Anterior cingulate cortex (tissue), 58 donors: ENCODE results near the gene RBM44.
A peak's percentile ranks its signal among the peaks of the same experiment; 100 is the strongest.
"Not testable (repeated sequence)": the region's sequence is repeated elsewhere in the genome, so short reads cannot be mapped to it uniquely, and the experiment has no call there.

Source experiments
- DNase-seq, 58 donors: peaks; one replicate each; lab custom pipeline; 2025; lab: John Stamatoyannopoulos, UW

The RBM44 gene, protein sequence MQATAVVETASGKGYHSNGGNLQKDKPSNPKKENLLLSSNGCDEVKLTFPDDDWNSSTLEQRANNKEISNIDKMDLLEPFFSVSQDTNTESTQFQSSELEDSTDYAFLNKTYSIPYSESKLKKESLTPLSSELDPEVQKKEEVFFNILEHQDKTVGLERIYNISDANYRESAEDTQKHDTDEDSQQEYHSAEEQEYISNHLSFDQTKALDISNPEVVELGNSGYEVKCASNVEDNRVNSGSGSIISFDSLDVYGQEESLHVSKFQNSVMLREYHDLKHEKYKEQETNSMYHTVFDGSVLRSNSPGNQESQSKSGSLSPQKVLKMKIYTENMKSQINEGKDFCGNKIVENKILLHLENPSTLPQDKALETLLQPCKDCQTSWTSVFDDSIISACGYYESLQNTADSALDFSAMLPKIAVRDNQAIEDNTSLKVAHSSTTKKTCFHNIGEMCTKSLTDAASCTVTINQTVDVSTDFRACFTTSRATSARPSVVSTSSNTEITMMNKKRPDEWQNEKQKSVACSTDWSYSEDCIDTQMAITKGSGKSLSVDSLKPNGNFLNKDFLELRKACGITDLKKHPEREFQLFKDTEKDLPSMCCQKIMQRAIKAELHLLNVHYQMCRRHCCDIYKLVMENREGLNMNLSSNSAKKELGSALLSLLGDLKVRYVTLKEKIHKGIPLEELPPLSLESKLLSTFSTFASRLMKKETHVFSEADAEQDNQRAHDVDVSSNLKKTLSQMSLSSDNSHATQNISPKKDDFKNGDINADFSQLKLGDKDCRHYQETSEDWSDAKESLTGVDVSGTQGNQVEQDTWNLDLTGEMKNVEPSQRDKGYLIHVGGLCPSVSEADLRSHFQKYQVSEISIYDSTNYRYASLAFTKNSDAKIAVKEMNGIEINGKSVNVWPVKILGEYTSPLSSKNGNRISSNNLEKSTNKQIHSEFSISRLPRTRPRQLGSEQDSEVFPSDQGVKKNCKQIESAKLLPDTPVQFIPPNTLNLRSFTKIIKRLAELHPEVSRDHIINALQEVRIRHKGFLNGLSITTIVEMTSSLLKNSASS

DNA sequence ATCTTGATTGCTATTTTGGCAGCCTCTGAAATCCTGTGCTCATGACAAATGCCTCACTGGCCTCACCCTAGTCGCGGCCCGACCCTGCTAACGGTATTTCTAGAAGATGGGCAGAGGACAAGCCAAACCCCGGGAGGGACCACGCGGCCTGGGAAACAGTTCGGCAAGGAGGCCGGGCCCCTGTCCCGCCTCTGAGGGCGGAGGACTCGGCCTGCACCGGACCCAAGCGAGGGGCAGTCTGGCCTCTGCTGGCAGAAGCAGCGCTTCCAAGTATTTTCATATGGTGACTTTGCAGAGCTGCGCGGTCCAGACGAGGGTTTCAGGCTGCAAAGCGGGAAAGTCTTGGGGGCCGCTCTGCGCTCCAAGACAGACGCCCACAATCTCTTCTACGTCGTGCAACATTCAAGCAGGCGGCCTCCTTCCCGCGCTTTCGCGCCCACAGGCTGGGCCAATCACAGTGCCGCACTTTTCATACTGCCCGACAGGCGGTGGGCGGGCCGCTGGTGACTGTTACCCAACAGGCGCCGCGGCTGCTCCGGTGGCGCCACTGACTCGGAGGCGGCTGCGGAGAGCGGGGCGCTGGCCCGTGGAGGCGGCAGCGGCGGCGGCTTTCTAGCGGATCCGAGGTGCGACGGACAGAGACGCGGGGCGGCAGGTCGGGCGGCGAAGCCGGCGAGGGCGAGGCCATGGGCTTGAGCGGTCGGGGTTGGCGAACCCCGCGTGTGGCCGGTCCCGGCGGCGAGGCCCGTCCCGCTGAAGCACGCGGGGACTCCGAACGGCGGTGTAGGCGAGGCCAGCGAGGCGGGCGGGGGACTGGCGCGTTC lies at the start of gene RBM44:
TSS of gene RBM44 (plus strand) at position 544 of the 824 bp plus-strand sequence. CDS start 14,831 bp downstream, outside the sequence.
- DNase-seq = no peak

DNA sequence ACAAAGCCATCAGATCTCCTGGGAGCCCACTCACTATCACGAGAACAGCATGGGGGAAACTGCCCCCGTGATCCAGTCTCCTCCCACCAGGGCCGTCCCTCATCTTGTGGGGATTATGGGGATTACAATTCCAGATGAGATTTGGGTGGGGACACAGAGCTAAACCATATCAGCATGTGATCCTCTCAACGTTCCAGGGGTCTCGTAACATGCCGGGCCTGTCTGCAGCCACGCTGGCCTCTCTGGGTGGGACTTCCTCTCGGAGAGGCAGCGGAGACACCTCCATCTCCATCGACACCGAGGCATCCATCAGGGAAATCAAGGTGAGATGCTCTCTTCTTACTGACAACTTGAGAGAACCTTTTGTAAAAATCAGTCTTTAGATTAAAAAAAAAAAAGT lies 49.6 kb upstream of the RBM44 start:
- DNase-seq = no peak

- DNase-seq = no peak
Observed at GRCh38 chr2:237749961-237750360, 48.6 kb upstream of the RBM44 start.

- DNase-seq = not testable (repeated sequence)
Observed at GRCh38 chr2:237750441-237750840, 48.1 kb upstream of the RBM44 start.

DNA sequence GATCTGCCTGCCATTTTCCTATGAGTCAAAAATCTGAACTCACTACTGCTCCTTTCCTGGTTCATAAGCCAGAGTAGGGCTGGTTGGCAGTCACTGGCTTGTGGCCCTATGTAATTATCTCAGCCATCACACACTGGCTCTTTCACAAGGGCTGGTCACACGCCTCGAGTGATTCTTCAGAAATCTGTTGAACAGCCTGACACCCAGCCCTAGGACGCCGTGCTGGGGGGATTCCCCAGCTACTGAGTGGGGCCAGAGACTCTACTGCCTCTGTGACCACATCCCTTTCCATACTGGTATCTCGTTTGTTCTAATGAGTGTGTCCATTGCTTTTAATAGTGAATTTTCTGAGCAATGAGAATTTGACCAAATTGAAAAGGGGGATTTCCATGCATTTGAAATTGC lies 45.8 kb upstream of the RBM44 start:
- peak in 1 of 58 donors; percentile 6 for DNase-seq

DNA sequence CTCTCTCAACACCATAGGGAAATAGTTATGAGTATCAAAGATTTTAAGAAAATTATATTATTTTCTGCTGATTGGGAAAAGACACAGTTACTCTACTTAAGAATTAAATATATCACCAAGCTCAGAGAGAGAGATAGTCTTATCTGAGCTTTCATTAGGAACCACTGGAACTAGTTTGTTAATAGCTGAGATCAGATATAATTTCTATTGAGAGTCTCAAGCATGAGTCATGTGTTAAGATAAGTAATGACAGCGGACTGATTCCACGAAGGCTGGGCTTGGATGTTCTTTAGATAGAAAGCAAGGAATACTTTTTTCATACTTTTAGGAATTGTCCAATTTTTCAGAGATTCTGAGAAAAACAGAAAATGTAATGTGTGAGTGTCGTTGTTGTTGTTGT lies 44.4 kb upstream of the RBM44 start:
- no peak for DNase-seq

DNA sequence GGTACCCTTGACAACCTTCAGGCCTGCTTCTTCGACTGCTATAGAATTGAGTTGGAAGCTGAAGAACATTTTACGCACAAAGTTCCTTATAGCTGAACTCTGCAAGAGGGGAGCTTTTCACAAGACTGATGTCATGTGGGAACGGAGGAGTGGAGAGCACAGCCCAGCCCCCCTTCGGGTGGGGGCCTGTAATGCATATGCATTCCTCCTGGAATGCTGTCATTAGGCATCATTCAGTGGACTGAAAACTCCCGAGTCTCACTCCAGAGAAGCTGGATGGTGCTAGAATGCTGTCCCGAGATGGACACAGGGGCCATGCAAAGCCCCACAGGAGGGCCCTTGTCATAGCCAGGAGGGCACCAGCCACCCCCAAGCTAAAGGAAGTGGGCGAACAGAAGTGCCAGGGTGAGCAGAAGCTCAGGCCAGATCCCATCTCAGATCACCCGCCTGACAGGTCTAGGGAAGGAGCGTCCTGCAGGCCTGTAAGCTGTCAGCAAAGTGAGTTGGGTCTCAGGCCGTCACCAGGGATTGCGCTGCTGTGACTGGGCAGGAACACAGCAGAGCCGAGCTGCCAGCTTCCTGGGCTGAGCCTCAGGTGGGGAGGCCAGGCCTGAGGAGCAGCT lies 43.8 kb upstream of the RBM44 start:
- DNase-seq = no peak

DNA sequence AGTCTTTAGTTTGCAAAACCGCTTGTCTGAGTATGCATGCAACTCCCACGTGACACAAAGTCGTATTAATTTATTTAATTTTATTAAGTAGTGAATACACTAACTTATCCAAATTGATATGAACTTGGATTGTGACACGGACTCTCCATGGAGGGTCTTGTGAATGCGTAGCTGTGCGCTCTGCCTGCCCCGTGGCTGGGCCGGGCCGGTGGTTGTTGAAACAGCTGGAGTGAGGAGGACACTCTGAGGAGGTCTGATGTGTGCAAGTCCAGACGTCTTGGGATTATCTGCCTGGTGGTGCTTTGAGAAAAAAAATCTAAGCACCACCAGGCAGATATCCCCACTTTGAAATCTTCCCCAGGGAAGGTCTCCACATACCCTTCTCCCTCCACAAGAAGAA lies 41.0 kb upstream of the RBM44 start:
- DNase-seq = no peak

DNA sequence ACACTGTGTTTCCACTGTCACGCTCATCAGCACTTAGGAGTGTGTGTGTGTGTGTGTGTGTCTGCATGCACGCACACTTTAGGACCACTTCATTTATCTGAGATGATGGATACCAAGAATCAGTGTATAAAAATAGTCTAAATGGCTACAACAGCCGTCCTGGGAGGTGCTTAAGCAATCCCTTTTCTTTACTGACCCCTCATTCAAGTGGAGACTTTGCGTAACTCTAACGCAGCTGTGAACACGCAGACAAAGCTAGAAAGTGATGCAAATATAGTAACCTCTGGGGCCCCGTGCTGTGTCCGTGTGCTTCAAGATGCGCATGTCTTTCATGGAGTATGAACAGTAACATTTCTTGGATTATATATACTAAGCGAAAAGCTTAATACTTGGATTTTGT lies 40.4 kb upstream of the RBM44 start:
- no peak for DNase-seq

DNA sequence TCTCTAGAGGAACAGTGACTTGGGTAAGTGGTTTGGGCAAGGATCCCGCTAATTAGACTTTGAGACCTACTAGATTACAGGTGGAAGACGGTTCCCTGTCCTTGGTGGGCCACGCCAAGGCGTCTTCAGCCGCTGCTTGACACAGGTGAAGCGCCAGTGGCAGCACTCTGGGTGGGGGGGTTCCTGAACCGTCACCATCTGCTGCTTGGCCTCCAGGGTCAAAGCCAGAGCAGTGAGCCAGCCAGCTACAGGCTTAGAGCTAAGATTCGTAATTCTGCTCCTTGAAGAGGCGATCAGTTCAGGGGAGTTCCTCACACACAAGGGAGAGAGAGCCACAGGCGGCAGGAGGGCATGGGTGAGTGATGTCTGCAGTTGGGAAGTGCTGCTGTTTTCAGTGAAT lies 39.4 kb upstream of the RBM44 start:
- DNase-seq = no peak

GRCh38 chr2:237760506-237761502 lies 37.8 kb upstream of the RBM44 start:
- no peak for DNase-seq

DNA sequence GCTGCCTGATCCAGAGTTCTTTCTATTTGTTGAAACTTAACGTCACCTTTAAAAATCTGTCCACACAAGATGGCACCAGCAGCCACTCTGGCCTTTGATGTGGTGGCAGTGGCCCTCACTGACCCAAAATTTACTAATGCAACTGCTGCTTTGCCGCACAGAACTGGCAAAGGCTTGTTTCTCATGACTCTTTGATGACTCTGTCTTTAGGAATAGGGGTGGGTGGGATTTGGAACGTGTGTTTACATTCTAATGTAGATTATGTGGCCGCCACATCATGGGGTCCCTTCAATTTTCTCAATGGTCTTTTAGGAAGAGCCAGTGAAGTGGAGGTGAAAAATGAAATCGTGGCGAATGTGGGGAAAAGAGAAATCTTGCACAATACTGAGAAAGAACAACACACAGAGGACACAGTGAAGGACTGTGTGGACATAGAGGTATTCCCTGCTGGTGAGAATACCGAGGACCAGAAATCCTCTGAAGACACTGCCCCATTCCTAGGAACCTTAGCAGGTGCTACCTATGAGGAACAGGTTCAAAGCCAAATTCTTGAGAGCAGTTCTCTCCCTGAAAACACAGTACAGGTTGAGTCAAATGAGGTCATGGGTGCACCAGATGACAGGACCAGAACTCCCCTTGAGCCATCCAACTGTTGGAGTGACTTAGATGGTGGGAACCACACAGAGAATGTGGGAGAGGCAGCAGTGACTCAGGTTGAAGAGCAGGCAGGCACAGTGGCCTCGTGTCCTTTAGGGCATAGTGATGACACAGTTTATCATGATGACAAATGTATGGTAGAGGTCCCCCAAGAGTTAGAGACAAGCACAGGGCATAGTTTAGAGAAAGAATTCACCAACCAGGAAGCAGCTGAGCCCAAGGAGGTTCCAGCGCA lies 36.0 kb upstream of the RBM44 start:
- DNase-seq = not testable (repeated sequence)

GRCh38 chr2:237763812-237764211 lies 34.8 kb upstream of the RBM44 start:
- DNase-seq = no peak

DNA sequence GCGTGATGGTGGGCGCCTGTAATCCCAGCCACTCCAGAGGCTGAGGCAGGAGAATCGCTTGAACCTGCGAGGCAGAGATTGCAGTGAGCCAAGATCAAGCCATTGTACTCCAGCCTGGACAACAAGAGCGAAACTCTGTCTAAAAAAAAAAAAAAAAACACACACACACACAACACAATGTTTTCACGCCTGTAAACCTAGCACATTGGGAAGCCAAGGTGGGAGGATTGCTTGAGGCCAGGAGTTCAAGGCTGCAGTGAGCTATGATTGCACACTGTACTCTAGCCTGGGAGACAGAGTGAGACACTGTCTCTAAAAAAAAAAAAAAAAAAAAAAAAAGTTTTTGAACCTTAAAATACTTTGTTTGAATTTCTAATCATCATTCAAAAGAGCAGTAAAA lies 33.5 kb upstream of the RBM44 start:
- not testable (repeated sequence) for DNase-seq

DNA sequence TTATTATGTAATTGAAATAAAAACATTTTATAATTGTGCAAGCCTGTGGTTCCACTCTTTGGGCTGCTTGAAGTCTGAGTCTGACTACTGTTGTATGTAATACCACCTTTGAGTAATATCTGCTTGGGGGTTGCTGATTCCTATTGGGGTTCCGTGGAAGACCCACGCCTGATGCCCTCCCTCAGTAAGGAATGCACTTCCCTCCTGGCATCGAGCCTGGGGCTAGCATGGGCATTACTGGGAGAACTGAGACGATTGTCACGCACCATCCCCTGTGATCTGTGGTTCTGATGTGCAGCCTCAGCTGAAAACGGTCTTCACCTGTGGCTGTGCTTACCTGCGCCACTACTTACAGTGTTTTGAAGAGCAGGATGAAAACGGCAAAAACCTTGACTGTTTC lies 32.7 kb upstream of the RBM44 start:
- DNase-seq = no peak

- no peak for DNase-seq
Observed at GRCh38 chr2:237766340-237766739, 32.2 kb upstream of the RBM44 start.

GRCh38 chr2:237772513-237772912 lies 26.1 kb upstream of the RBM44 start:
- DNase-seq = no peak

GRCh38 chr2:237773826-237774225 lies 24.8 kb upstream of the RBM44 start:
- DNase-seq = no peak
